Astrocyte of the spinal cord (primary cell): ENCODE data around the gene ABCC3.

Source experiments
- DNase-seq: peaks from one replicate; pipeline ENCODE4 v3.0.0; 2011; ENCODE audit warnings: low read depth, low spot score
- H3K4me3 ChIP-seq: 2 replicates; pipeline ENCODE4 v1.5.1; 2011; ENCODE audit warnings: low read depth, mild to moderate bottlenecking, low read length, moderate library complexity
- in situ Hi-C: cut with HindIII; loops from 2 replicates; pipeline ENCODE4 v1.10.0; 2017; ENCODE audit warnings: low sequenced_read_pairs
- TF ChIP-seq, protein P1 (sequence below): IDR thresholded peaks from 2 replicates; pipeline ENCODE4 v1.5.1; 2012; ENCODE audit warnings: low read depth, mild to moderate bottlenecking, low read length, inconsistent platforms

The ABCC3 gene

DNA sequence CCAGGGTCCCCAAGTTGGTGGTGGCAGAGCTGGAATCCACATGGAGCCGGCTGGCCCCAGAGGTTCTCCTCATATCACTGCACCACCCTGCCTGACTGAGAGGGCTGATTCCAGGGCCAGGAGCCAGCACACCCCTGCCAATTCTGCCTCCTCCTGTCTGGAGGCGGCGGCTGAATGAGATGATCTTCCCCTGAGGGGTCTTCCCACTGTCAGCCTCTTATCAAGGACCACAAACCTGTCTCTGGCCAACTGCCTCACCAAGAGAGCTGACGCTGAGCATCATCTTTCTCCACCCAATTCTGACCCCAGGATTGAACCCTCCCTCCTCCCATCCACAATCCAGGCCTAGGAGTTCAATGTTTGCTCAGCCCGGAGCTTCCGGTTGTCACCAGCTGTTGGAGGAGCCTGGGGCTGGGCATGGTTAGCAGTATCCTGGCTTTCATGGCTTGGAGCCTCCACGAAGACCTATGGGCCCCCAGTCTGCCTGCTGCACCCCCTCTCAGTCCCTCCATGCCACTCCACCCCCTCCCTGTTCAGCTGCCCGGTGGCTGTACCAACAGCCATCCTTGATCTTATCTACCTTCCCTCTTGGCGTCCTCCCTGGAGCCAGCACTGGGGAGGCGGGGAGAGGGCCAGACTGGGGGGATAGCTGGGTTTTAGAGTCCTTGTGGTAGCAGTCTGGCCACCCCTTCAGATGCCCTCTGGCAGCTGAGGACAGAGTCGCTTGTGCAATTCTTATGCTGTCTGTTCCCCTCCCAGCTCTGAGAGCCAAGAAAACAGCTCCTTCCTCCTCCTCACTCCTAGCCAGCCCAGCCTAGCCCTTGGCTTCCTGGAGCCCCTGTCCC, 25.6 kb downstream of the ABCC3 start:
- in situ Hi-C loops = no loop called here
- DNase-seq = no peak

DNA sequence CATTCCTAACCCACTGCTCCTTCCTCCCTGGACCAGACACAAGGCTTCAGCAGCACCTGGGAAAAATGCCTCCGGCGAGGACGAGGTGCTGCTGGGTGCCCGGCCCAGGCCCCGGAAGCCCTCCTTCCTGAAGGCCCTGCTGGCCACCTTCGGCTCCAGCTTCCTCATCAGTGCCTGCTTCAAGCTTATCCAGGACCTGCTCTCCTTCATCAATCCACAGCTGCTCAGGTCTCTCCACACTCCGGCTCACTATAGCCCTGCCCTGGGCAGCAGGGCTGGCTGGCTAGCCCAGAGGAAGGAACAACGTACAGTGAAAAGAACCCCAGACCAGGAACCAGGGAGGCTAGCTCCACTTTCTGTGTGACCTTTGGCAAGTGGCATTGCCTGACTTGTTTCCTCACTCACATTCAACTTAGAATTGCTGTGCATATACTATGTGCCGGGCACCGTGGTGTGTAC, 26.2 kb downstream of the ABCC3 start:
- no peak for DNase-seq
- no peak overlapping the region for H3K4me3 ChIP-seq
- TF ChIP-seq, protein P1, sequence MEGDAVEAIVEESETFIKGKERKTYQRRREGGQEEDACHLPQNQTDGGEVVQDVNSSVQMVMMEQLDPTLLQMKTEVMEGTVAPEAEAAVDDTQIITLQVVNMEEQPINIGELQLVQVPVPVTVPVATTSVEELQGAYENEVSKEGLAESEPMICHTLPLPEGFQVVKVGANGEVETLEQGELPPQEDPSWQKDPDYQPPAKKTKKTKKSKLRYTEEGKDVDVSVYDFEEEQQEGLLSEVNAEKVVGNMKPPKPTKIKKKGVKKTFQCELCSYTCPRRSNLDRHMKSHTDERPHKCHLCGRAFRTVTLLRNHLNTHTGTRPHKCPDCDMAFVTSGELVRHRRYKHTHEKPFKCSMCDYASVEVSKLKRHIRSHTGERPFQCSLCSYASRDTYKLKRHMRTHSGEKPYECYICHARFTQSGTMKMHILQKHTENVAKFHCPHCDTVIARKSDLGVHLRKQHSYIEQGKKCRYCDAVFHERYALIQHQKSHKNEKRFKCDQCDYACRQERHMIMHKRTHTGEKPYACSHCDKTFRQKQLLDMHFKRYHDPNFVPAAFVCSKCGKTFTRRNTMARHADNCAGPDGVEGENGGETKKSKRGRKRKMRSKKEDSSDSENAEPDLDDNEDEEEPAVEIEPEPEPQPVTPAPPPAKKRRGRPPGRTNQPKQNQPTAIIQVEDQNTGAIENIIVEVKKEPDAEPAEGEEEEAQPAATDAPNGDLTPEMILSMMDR = no peak
- in situ Hi-C loops = no loop called here

More for the DNA sequence above, 25.6 kb downstream of the ABCC3 start:
- no peak overlapping the region for H3K4me3 ChIP-seq
- TF ChIP-seq, protein P1 = no peak

DNA sequence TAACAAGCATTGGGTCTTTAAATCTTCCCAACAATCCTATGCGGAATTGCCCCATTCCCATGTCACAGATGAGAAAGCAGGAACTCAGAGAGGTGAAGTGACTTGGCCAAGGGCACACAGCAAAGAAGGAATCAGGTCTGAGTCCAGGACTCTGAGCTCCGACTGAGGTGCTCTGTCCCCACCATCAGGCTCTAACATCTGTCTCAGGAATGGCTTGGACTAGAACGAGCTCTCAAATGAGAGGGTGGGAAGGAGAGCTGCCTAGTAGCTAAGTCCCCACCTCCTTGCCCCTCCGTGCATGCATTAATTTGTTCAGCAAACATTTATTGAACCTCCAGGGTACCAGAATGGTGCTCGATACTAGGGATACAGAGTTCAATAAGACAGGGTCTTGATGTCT, 26.7 kb downstream of the ABCC3 start:
- in situ Hi-C loops = no loop called here
- no peak for DNase-seq
- TF ChIP-seq, protein P1 = no peak
- no peak overlapping the region for H3K4me3 ChIP-seq

DNA sequence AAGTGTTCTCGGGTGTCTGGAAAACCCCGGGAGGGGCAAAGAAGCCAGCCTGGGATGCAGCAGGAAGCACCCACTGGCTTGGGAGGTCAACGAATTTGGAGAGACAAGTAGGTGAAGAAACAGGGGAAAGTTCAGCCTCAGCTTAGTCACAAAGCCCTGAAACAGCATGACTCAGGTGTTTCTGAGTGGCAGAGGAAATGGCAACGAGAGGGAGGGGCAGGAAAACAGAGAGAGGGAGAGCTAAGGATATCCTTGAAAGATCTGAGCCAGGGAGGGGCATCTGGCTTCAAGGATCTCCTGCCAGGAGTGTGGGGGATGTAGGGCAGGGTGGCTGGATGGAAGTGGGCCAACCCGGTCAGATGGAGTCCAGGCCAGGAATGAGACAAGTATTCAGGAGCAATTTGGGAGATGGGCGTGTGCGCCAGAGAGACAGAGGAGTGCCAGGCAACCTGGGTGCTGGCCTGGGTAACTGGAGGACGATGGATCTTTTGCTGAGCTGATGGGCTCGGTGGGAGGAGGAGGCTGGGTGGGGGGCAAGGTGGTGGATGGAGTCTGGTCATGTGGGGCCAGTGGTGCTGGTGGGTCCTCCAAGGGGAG, 27.2 kb downstream of the ABCC3 start:
- in situ Hi-C loops = no loop called here
- H3K4me3 ChIP-seq = no peak overlapping the region
- peak; percentile 77 for DNase-seq
- TF ChIP-seq, protein P1 = no peak

DNA sequence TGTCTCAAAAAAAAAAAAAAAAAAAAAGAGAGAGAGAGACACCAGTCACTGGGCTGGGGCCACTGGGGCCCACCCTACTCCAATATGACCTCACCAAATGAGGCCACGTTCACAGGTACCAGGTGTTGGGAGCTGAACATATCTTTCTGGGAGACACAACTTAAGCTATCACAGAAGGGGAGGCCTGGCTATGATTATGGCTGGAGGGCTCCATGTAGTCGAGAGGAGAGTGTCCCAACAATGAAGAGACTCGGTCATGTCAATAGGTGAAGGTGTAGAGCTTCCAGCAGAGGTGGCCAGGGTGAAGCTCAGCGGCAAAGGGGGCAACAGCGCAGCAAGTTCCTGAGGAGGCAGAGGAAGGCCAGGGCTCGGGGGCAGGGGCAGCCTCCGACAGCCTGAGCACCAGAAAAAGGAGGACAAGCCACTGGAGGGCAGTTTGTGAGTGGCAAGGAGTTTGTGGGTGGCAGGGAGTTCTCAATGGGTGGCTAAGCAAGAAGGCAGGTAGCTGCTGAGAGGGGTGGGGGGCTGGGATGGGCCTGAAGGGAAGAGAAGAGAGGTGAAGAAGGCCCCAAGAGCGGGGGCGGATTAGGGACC, 28.0 kb downstream of the ABCC3 start:
- in situ Hi-C loops = no loop called here
- no peak for DNase-seq
- no peak overlapping the region for H3K4me3 ChIP-seq
- TF ChIP-seq, protein P1 = no peak

DNA sequence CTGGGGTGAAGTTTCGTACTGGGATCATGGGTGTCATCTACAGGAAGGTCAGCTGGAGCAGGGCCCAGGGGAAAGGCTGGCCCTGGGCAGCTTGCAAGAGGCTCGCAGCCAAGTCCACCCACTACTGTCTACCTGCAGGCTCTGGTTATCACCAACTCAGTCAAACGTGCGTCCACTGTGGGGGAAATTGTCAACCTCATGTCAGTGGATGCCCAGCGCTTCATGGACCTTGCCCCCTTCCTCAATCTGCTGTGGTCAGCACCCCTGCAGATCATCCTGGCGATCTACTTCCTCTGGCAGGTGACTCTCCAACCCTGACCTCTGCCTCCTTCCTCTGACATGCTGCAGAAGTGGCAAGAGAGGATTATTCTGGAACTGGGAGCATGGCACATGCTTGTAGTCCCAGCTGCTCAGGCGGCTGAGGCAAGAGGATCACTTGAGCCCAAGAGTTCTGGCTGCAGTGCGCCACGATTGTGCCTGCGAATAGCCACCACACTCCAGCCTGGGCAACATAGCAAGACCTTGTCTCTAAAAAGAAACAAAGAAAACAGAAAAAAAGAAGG, 29.2 kb downstream of the ABCC3 start:
- DNase-seq = no peak
- in situ Hi-C loops = no loop called here
- no peak overlapping the region for H3K4me3 ChIP-seq
- TF ChIP-seq, protein P1 = no peak
